ENCODE results near the gene TIAM2.

DNA sequence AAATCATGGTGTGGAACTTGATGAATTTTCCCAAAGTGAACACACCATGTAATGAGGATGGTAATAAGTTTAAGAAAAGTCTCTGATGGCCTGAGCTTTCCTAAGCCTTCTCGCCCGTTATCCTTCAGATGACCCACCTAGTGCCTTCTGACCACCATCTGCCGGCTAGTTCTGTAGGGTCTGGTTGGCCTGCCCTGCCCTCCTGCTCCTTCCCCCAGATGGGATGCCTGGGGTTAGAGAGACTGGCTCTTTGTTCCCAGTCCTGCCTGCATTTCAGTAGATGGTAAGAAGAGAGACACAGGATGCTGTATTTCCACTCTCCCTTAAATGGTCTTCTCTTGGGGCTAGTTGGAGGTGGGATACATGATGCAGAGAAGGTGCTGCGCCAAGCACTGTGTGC, 43.0 kb downstream of the TIAM2 start:
- TF ChIP-seq FOXK2 (IDR thresholded peaks at IDR 0.05) = no peak
- no peak for TF ChIP-seq SUZ12 (IDR thresholded peaks at IDR 0.05)

Measured in HEK293T (cell line).